Measurements from ENCODE around the gene IER5. TPM values are rescaled to one million over a fixed set of nuclear protein-coding genes. Genes with fewer than 3 reads are reported as not detected.

IER5 gene
- polyA plus RNA-seq, 1 donor from 2014 or later, result 8.4 TPM

GRCh38 chr1:181123173-181123572 is 34.7 kb downstream of the IER5 start:
- H3K4me3 ChIP-seq (ENCODE audit: low read length), result no peak overlapping the region
- TF ChIP-seq EZH2 (IDR thresholded peaks at IDR 0.05; ENCODE audit: borderline replicate concordance, insufficient read depth, low read length, poor library complexity, severe bottlenecking), result no peak
- TF ChIP-seq SMC3 (conservative IDR thresholded peaks at IDR 0.05; ENCODE audit: poor library complexity), result no peak
- no peak for TF ChIP-seq TAF1 (IDR thresholded peaks at IDR 0.05; ENCODE audit: low read depth)
- no peak for TF ChIP-seq EP300 (conservative IDR thresholded peaks at IDR 0.05; ENCODE audit: poor library complexity, severe bottlenecking)
- no peak for TF ChIP-seq REST (IDR thresholded peaks at IDR 0.05; ENCODE audit: borderline replicate concordance)
- TF ChIP-seq MXI1 (conservative IDR thresholded peaks at IDR 0.05; ENCODE audit: poor library complexity, severe bottlenecking), result no peak
- TF ChIP-seq POLR2AphosphoS5 (IDR thresholded peaks at IDR 0.05), result no peak
- TF ChIP-seq CTCF (IDR thresholded peaks at IDR 0.05; ENCODE audit: poor library complexity, severe bottlenecking), result no peak
- no peak for TF ChIP-seq RAD21 (conservative IDR thresholded peaks at IDR 0.05)
- no peaks in the 10 kb centered on the region for H3K79me2 ChIP-seq (replicated peaks; ENCODE audit: insufficient read depth, low read length)

GRCh38 chr1:181124291-181124751 is 35.8 kb downstream of the IER5 start:
- Histone ChIP-seq H3K4me2 (ENCODE audit: low read length) (no peak overlapping the region), H3K9me2 (ENCODE audit: insufficient read depth, low read length) (no peaks in the 10 kb centered on the region), H3K4me3 (ENCODE audit: low read length) (no peak overlapping the region), H3K27ac (ENCODE audit: low read length) (no peak overlapping the region), H2AFZ (ENCODE audit: low read depth, low read length) (no peak overlapping the region), H3K9ac (ENCODE audit: low read length) (no peak overlapping the region), H4K20me1 (ENCODE audit: insufficient read depth) (no peaks in the 10 kb centered on the region), H3K9me3 (ENCODE audit: low read length) (no peaks in the 10 kb centered on the region), H3K79me2 (replicated peaks; ENCODE audit: insufficient read depth, low read length) (no peaks in the 10 kb centered on the region), H3K36me3 (ENCODE audit: insufficient read depth, low read length) (no peaks in the 10 kb centered on the region), H3K27me3 (ENCODE audit: insufficient read depth, low read depth, low read length) (no peaks in the 10 kb centered on the region), H3F3A (ENCODE audit: insufficient read depth, low read length, poor library complexity, severe bottlenecking) (no peaks in the 10 kb centered on the region)
- TF ChIP-seq POLR2AphosphoS5 (IDR thresholded peaks at IDR 0.05), result no peak
- no peak for TF ChIP-seq EZH2 (IDR thresholded peaks at IDR 0.05; ENCODE audit: borderline replicate concordance, insufficient read depth, low read length, poor library complexity, severe bottlenecking)

More at GRCh38 chr1:181123173-181123572, 34.7 kb downstream of the IER5 start:
- Histone ChIP-seq H3K27ac (ENCODE audit: low read length) (no peak overlapping the region), H4K20me1 (ENCODE audit: insufficient read depth) (no peaks in the 10 kb centered on the region), H3K9ac (ENCODE audit: low read length) (no peak overlapping the region), H3K36me3 (ENCODE audit: insufficient read depth, low read length) (no peaks in the 10 kb centered on the region), H2AFZ (ENCODE audit: low read depth, low read length) (no peak overlapping the region), H3K4me2 (ENCODE audit: low read length) (no peak overlapping the region), H3F3A (ENCODE audit: insufficient read depth, low read length, poor library complexity, severe bottlenecking) (peaks cover under 1% of the 10 kb centered on the region), H3K27me3 (ENCODE audit: insufficient read depth, low read depth, low read length) (no peaks in the 10 kb centered on the region), H3K9me2 (ENCODE audit: insufficient read depth, low read length) (no peaks in the 10 kb centered on the region), H3K9me3 (ENCODE audit: low read length) (no peaks in the 10 kb centered on the region)
